DMS 273 (cell line): ENCODE data around the gene DENND1A.

Experiments
- DNase-seq: peaks from one replicate; lab custom pipeline; 2025; ENCODE audit not compliant: unreplicated experiment; lab: John Stamatoyannopoulos, UW

Gene DENND1A

GRCh38 chr9:123365881-123366528 lies 563.9 kb downstream of the DENND1A start:
- DNase-seq, result no peak

- DNase-seq, result peak; percentile 54
These were observed 564.5 kb downstream of the DENND1A start for GRCh38 chr9:123365287-123365880.

- no peak for DNase-seq
These were observed 565.6 kb downstream of the DENND1A start for GRCh38 chr9:123364241-123364824.

- no peak for DNase-seq
These were observed 567.1 kb downstream of the DENND1A start for GRCh38 chr9:123362856-123363255.

GRCh38 chr9:123361731-123362510 lies 568.0 kb downstream of the DENND1A start:
- DNase-seq, result no peak

GRCh38 chr9:123361086-123361730 lies 568.7 kb downstream of the DENND1A start:
- no peak for DNase-seq

GRCh38 chr9:123360161-123361085 lies 569.5 kb downstream of the DENND1A start:
- peak; percentile 88 for DNase-seq

GRCh38 chr9:123359546-123359945 lies 570.4 kb downstream of the DENND1A start:
- DNase-seq, result peak; percentile 12

GRCh38 chr9:123359106-123359505 lies 570.8 kb downstream of the DENND1A start:
- no peak for DNase-seq

- no peak for DNase-seq
These were observed 571.6 kb downstream of the DENND1A start for GRCh38 chr9:123358181-123358905.

- DNase-seq, result no peak
These were observed 572.2 kb downstream of the DENND1A start for GRCh38 chr9:123357743-123358059.

- DNase-seq, result no peak
These were observed 572.8 kb downstream of the DENND1A start for GRCh38 chr9:123356851-123357742.

- peak; percentile 46 for DNase-seq
These were observed 574.0 kb downstream of the DENND1A start, which contains the start of gene CRB2 for GRCh38 chr9:123355761-123356431. TSS of gene CRB2 (plus strand) at chr9:123356197. CDS start at chr9:123356261, 64 bp downstream.

- DNase-seq, result peak; percentile 28
These were observed 575.0 kb downstream of the DENND1A start for GRCh38 chr9:123354806-123355508.

GRCh38 chr9:123353984-123354591 lies 575.8 kb downstream of the DENND1A start:
- DNase-seq, result peak; percentile 78

GRCh38 chr9:123353041-123353440 lies 576.9 kb downstream of the DENND1A start:
- DNase-seq, result peak; percentile 9
